GM11168 (cell line): ENCODE results near the gene ATL2.

Experiments
- in situ Hi-C: fragments of 300-500 bp; cut with MboI; formaldehyde crosslinking; loops from one replicate; pipeline ENCODE4 v1.12.0; 2022; ENCODE audit warnings: low sequenced_read_pairs; ENCODE audit not compliant: unreplicated experiment

The ATL2 gene

DNA sequence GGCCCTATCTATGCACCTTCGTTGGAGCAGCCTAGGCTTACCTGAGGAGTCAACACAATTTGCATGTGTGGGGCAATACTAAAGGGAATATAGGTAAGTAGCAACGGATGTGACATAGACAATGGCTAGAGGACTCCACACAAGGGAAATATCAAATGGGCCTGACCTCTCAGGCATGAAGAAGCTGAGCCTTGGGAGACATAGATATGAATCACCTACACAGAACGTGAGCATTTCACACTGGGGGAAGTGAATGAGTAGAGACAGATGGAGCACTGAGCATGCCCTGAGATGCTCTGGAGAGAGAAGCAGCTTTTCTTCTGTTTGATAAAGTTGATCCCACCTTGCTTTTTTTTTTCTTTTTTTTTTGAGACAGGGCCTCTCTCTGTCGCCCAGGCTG lies 97.9 kb downstream of the ATL2 start:
- in situ Hi-C loops: loop anchor here (10.0 kb wide), 1 partner anchor 384 kb away; no protein-coding TSS in a partner anchor

GRCh38 chr2:38278117-38278438 lies 99.0 kb downstream of the ATL2 start:
- in situ Hi-C loops: loop anchor here (10.0 kb wide), 1 partner anchor 383 kb away; no protein-coding TSS in a partner anchor

DNA sequence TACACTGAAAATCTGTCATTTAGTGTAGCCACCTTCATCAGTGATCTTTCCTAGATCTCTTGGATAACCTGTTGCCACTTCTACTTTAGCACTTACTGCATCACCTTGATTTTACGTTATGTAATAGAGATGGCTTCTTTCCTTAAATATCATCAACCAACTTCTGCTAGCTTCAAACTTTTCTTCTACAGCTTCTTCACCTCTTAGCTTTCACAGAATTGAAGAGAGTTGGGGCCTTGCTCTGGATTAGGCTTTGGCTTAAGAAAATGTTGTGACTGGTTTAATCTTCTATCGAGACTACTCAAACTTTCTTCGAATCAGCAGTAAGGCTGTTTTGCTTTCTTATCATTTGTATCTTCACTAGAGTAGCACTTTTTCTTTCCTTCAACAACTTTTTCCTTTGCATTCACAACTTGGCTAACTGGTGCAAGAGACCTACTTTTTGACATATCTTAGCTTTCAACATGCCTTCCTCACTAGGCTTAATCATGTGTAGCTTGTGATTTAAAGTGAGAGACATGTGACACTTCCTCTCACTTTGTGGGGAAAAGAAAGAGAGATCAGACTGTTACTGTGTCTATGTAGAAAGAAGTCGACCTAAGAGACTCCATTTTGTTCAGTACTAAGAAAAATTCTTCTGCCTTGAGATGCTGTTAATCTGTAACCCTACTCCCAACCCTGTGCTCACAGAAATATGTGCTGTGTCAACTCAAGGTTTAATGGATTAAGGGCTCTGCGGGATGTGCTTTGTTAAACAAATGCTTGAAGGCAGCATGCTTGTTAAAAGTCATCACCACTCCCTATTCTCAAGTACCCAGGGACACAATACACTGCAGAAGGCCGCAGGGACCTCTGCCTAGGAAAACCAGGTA lies 99.6 kb downstream of the ATL2 start:
- in situ Hi-C loops: loop anchor here (10.0 kb wide), 1 partner anchor 383 kb away; no protein-coding TSS in a partner anchor

- in situ Hi-C loops: loop anchor here (5.0 to 10.0 kb wide), 2 partner anchors 287 to 380 kb away; no protein-coding TSS in a partner anchor
Measured at GRCh38 chr2:38274286-38275276, 102.5 kb downstream of the ATL2 start.

GRCh38 chr2:38271697-38272096 lies 105.4 kb downstream of the ATL2 start:
- in situ Hi-C loops: loop anchor here (5.0 to 10.0 kb wide), 2 partner anchors 284 to 377 kb away; no protein-coding TSS in a partner anchor

- in situ Hi-C loops: loop anchor here (10.0 kb wide), 1 partner anchor 875 kb away; no protein-coding TSS in a partner anchor
Measured at GRCh38 chr2:38269421-38269820, 107.7 kb downstream of the ATL2 start.

DNA sequence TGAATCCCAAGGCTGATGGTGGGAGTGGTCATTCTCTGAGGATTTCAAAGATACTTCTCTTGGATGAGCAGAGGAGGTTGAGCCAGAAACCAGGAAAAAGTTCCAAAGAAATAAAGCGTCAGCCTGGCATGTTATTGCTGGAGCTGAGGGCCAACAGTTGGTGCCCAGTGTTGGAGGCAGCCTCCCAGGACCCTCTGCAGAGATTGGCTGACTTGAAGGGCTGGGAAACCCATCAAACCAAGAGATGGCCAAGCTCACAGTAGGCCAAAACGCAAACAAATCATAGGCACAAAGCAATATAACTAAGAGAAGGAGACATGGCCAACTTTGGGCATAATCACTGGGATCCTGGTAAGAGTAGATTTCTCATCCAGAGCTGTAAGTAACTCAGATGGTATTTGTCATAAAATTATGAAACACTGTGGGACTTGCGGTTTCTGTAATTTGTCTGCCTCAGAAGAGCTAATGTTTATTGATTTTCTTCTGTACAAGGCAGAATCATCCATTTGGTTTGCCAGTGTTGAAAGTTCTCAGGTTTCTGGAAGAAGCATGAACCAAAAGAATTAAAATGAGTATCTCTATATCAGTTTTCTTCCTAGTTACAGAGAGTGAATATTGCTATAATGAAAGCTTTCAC lies 108.3 kb downstream of the ATL2 start:
- in situ Hi-C loops: loop anchor here (10.0 kb wide), 1 partner anchor 874 kb away; no protein-coding TSS in a partner anchor

GRCh38 chr2:38268001-38268400 lies 109.1 kb downstream of the ATL2 start:
- in situ Hi-C loops: loop anchor here (10.0 kb wide), 1 partner anchor 873 kb away; no protein-coding TSS in a partner anchor

DNA sequence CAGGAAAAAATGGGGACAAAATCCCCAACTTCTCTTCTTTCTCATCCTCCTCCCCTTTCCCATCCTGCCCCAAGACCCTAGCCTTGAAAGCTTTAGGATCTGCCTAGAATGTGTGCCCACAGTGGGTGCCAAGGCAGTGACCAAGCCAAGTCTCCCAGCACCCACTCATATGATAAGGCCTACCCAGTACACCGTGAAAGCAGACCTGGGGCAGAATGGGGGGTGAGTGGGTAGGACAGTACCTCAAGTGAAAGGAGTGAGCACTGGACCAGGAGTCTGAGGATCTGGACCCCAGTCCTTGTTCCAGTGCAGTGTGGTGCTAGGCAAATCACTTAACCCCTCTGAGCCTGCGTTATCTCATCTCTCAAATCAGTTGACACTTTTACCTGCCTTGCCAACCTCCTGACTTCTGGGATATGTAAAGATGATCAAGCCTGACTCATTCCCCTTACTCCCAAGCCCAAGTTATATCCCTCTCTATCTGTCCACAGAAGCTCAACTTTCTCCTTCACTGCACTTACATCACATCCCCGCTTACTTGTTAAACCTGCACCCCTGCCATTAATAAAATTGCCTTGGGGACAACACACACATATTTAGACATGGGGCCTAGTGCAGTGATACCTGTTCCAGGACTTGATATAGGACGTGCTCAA lies 109.7 kb downstream of the ATL2 start:
- in situ Hi-C loops: loop anchor here (10.0 kb wide), 1 partner anchor 873 kb away; no protein-coding TSS in a partner anchor

DNA sequence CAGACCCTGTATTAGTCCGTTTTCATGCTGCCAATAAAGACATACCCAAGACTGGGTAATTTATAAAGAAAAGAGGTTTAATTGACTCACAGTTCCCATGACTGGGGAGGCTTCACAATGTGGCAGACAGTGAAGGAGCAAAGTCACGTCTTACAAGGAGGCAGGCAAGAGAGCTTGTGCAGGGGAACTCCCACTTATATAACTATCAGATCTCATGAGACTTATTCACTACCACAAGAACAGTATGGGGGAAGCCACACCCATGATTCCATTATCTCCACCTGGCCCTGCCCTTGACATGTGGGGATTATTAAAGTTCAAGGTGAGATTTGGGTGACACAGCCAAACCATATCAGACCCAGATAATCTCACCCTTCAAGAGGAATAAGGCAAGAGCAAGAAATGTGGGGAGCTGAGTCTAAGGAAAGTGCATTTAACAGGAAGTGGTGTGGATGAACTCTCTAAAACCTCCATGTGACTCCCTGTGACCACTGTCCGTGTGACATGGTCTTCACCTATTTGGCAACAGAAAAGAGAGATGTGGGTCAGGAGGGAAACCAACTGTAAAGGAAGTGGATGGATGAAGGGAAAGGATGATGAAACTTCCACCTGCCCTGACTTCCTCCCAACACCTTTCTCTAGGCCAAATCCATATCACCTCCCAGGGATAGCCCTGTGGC lies 110.6 kb downstream of the ATL2 start:
- in situ Hi-C loops: loop anchor here (10.0 kb wide), 1 partner anchor 872 kb away; no protein-coding TSS in a partner anchor

DNA sequence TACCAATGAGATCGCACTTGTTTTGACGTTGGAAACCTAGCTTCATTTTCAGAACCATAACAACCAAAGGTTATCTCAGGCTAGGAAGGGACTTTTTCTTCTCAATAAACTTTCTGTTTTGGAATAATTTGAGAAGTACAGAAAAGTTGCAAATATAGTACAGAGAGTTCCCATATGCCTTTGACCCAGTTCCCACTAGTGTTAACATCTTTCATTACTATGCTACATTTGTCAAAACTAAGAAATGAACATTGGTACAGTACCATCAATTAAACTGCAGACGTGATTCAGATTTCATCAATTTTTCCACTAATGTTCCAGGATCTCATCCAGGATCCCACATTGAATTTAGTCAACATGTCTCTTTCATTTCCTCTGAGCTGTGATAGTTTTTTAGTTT lies 111.6 kb downstream of the ATL2 start:
- in situ Hi-C loops: loop anchor here (10.0 kb wide), 1 partner anchor 871 kb away; no protein-coding TSS in a partner anchor

DNA sequence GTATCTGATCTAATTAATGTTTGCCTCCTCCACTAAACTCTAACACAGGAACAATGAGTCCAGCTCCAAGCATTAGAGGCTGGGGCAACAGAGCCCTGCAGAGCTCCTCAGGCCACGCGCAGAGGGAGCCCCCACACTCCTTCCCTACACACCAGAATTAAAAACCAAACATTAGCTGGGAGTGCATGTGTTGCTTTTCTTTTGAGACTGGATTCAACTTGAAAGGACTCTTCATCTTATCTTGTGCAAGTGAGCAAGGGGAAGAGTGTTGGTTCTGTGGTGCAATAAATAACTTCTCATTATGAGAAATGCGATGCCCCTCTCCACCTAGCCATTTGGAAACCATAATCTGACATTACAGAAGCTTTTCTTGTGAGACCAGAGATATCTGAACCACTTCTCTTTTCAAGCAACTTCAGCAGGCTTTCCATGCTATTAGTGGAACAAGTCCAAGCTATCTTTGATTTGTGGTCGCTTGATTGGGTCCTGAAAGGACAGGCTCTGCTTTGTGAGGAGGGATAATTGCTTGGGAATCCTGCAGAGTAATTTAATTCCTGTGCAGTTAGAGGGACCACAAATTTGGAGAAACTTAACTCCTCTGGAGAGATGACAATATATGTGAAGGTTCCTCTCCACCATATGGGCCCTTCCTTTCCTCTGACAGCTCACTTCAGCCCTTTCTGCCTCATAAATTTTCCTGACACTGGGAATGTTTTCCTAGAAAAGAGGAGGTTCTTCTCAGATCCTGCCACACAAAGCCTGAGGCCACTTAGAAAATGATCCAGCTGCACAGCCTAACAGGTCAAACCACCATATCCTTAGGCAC lies 112.5 kb downstream of the ATL2 start:
- in situ Hi-C loops: loop anchor here (10.0 kb wide), 1 partner anchor 870 kb away; no protein-coding TSS in a partner anchor

DNA sequence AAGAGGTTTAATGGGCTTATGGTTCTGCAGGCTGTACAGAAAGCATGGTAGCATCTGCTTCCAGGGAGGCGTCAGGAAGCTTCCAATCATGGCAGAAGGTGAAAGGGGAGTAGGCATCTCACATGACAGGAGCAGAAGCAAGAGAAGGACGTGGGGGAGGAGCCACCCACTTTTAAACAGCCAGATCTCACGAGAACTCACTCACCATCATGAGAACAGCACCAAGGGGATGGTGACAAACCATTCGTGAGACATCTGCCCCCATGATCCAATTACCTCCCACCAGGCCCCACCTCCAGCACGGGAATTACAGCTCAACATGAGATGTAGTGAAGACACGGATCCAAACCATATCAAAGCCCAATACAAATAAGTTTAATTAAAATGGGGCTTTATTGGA lies 113.8 kb downstream of the ATL2 start:
- in situ Hi-C loops: loop anchor here (10.0 kb wide), 1 partner anchor 868 kb away; no protein-coding TSS in a partner anchor

- in situ Hi-C loops: loop anchor here (10.0 kb wide), 1 partner anchor 867 kb away; no protein-coding TSS in a partner anchor
Measured at GRCh38 chr2:38262069-38262871, 114.8 kb downstream of the ATL2 start.

DNA sequence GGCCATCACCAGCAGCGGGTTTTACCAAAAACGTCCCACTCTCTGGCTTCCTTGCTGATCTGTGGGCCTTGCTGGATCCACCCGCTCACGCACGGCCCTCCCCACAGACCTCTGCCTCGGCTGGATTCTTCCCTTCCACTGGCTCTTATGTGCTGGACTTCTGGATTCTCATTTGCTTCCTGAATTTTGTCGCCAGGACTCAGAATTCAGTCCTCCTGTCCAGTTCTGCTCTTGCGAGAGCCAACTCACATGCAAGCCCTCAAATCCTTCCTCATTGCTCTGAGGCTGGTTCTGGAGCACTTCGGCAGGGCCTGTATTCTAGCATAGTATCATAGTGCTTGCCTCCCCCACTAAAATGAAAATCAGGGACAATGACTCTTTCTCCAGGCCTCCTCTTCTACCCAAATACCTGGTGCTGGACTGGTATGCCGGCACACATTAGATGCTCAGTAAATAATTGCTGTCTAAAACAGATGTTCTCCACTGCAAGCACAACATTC lies 115.5 kb downstream of the ATL2 start:
- in situ Hi-C loops: loop anchor here (10.0 kb wide), 1 partner anchor 867 kb away; no protein-coding TSS in a partner anchor

GRCh38 chr2:38260972-38261371 lies 116.1 kb downstream of the ATL2 start:
- in situ Hi-C loops: loop anchor here (10.0 kb wide), 1 partner anchor 866 kb away; no protein-coding TSS in a partner anchor
